Pericardium fibroblast (primary cell): ENCODE measurements around the gene HEMGN. TPM values are rescaled to one million over a fixed set of nuclear protein-coding genes. Genes with fewer than 3 reads are reported as not detected.

Experiments
- total RNA-seq: library from RNA; depleted of rRNA; stranded (reverse); fragments of >200 nt; gene quantifications from 2 replicates; pipeline ENCODE4 v1.2.3, GENCODE V29; 2015

The HEMGN gene
- total RNA-seq, result not detected in 2 replicates

GRCh38 chr9:97938081-97938644 is at the start of gene HEMGN:
TSS of gene HEMGN (minus strand) at chr9:97938172. CDS start at chr9:97938136, 36 bp downstream.

GRCh38 chr9:97982683-97983588 is 45.0 kb upstream of the HEMGN start, which contains the start of gene ANP32B:
TSS of gene ANP32B (plus strand) at chr9:97983341. CDS start at chr9:97983556, 215 bp downstream.

GRCh38 chr9:97921959-97922724 is 15.8 kb downstream of the HEMGN start, which contains the start of gene TRMO:
TSS of gene TRMO (minus strand) at chr9:97922500. CDS start at chr9:97922493, 7 bp downstream.

Other genes with a start within 250 kb of the HEMGN start
- gene XPA, start 240.8 kb downstream of the HEMGN start, total RNA-seq, result 4.1 and 9.2 TPM in 2 replicates
- gene FOXE1, start 84.9 kb downstream of the HEMGN start, total RNA-seq, result not detected in 2 replicates
- 6.4 and 11.2 TPM in 2 replicates for gene TRMO, start 15.7 kb downstream of the HEMGN start, total RNA-seq
- gene ANP32B, start 45.2 kb upstream of the HEMGN start, total RNA-seq, result 17.0 and 40.8 TPM in 2 replicates
- gene NANS, start 118.6 kb upstream of the HEMGN start, total RNA-seq, result 54.5 and 85.1 TPM in 2 replicates
- gene TRIM14, start 181.1 kb upstream of the HEMGN start, total RNA-seq, result 0.26 and 2.2 TPM in 2 replicates